H54 (cell line): ENCODE measurements around the gene C2CD2.
A peak's percentile ranks its signal among the peaks of the same experiment; 100 is the strongest.

Experiments
- DNase-seq: peaks from one replicate; pipeline ENCODE4 v3.0.0; 2011; ENCODE audit warnings: low spot score, mixed read lengths; ENCODE audit not compliant: insufficient read length
- FAIRE-seq: peaks from 3 replicates; lab custom pipeline; 2011; peaks lifted over from hg19 to GRCh38; lab: Jason Lieb, UNC
- POLR2A ChIP-seq: IDR thresholded peaks from 2 replicates; pipeline ENCODE4 v1.6.1; 2011; ENCODE audit warnings: low read depth, mild to moderate bottlenecking, low read length

Gene C2CD2

GRCh38 chr21:41945982-41946381 is 7.8 kb downstream of the C2CD2 start:
- no peak for FAIRE-seq
- DNase-seq: no peak
- no peak for TF ChIP-seq POLR2A

GRCh38 chr21:41943851-41944250 is 10.0 kb downstream of the C2CD2 start:
- DNase-seq: no peak
- no peak for FAIRE-seq
- TF ChIP-seq POLR2A: no peak

GRCh38 chr21:41942457-41942856 is 11.4 kb downstream of the C2CD2 start:
- TF ChIP-seq POLR2A: no peak
- DNase-seq: no peak
- FAIRE-seq: no peak

- FAIRE-seq (no peak), DNase-seq (no peak)
- no peak for TF ChIP-seq POLR2A
Observed at GRCh38 chr21:41941941-41942340, 11.9 kb downstream of the C2CD2 start.

- no peak for TF ChIP-seq POLR2A
- no peak for DNase-seq
- no peak for FAIRE-seq
Observed at GRCh38 chr21:41940431-41940830, 13.4 kb downstream of the C2CD2 start.

- FAIRE-seq: no peak
- TF ChIP-seq POLR2A: no peak
- no peak for DNase-seq
Observed at GRCh38 chr21:41939391-41939790, 14.4 kb downstream of the C2CD2 start.

- DNase-seq: no peak
Observed at GRCh38 chr21:41933313-41934079, 20.3 kb downstream of the C2CD2 start.

GRCh38 chr21:41932576-41933312 is 21.1 kb downstream of the C2CD2 start:
- FAIRE-seq: no peak
- DNase-seq: peak; percentile 62
- TF ChIP-seq POLR2A: no peak

More at GRCh38 chr21:41933313-41934079, 20.3 kb downstream of the C2CD2 start:
- TF ChIP-seq POLR2A: no peak
- FAIRE-seq: no peak

GRCh38 chr21:41932191-41932575 is 21.6 kb downstream of the C2CD2 start:
- TF ChIP-seq POLR2A: no peak
- FAIRE-seq (no peak), DNase-seq (peak; percentile 87)

- no peak for TF ChIP-seq POLR2A
- no peak for DNase-seq
- no peak for FAIRE-seq
Observed at GRCh38 chr21:41931041-41931451, 22.8 kb downstream of the C2CD2 start.

GRCh38 chr21:41929248-41929647 is 24.6 kb downstream of the C2CD2 start:
- TF ChIP-seq POLR2A: no peak
- DNase-seq (no peak), FAIRE-seq (no peak)

- DNase-seq (no peak), FAIRE-seq (no peak)
- TF ChIP-seq POLR2A: no peak
Observed at GRCh38 chr21:41928621-41929220, 25.1 kb downstream of the C2CD2 start.

GRCh38 chr21:41927727-41928409 is 25.9 kb downstream of the C2CD2 start:
- TF ChIP-seq POLR2A: no peak
- DNase-seq (no peak), FAIRE-seq (no peak)

- TF ChIP-seq POLR2A: no peak
- DNase-seq: no peak
- no peak for FAIRE-seq
Observed at GRCh38 chr21:41926807-41927171, 27.0 kb downstream of the C2CD2 start.
